Esophagus squamous epithelium (tissue), 5 donors: ENCODE measurements around the gene KCNQ1. TPM values are rescaled to one million over a fixed set of nuclear protein-coding genes. Genes with fewer than 3 reads are reported as not detected.

Experiments
- DNase-seq: peaks from one replicate; lab custom pipeline; 2025; lab: John Stamatoyannopoulos, UW
- H3K27ac ChIP-seq, 4 donors: fragments of 200-600 bp; sonication (generic); one replicate each; pipeline ENCODE4 v1.5.1; 2016 to 2019; ENCODE audit warnings: mild to moderate bottlenecking in 1 of 4
- H3K27me3 ChIP-seq, 4 donors: fragments of 200-600 bp; sonication (generic); 1 replicate in 3 of 4; 2 replicates in 1 of 4; pipeline versions ENCODE4 v1.5.1 to v1.6.0; 2017 to 2021; ENCODE audit warnings: antibody characterized with exemption in 1 of 4
- H3K36me3 ChIP-seq, 3 donors: fragments of 200-600 bp; sonication (generic); one replicate each; pipeline ENCODE4 v1.5.1; 2016 to 2019
- H3K4me1 ChIP-seq, 3 donors: fragments of 200-600 bp; sonication (generic); one replicate each; pipeline ENCODE4 v1.5.1; 2017 to 2019
- H3K4me3 ChIP-seq, 4 donors: fragments of 200-600 bp; sonication (generic); 1 replicate in 3 of 4; 2 replicates in 1 of 4; pipeline ENCODE4 v1.5.1; 2016 to 2019; ENCODE audit warnings: mild to moderate bottlenecking in 2 of 4, moderate library complexity in 1 of 4
- H3K9me3 ChIP-seq, 3 donors: fragments of 200-600 bp; sonication (generic); one replicate each; pipeline ENCODE4 v1.5.1; 2016 to 2019
- POLR2A ChIP-seq, 4 donors: fragments of 450-650 bp; IDR thresholded peaks; one replicate each; pipeline ENCODE4 v1.6.1; 2017; ENCODE audit warnings: antibody characterized with exemption in 4 of 4, mild to moderate bottlenecking in 4 of 4, moderate library complexity in 3 of 4
- WGBS, 2 donors: methylation state at CpG; one replicate each; pipeline ENCODE4 v1.1.5; 2018; 5-methylcytosine and 5-hydroxymethylcytosine counted together
- intact Hi-C: fragments of 100-400 bp; cut with DNase I; formaldehyde crosslinking; loops from one replicate; pipeline ENCODE4 v1.15.0; 2022
- total RNA-seq, 4 donors: library from RNA; depleted of rRNA; stranded (reverse); fragments of >200 nt; gene quantifications; one replicate each; pipeline ENCODE4 v1.1.0, GENCODE V29; 2016
- TF ChIP-seq, protein P1 (sequence below), 6 experiments: fragments of 450-650 bp in 4 of 6; fragments of 200-600 bp in 2 of 6; sonication (generic) in 2 of 6; IDR thresholded peaks; one replicate each; pipeline ENCODE4 v1.5.1; 2016 to 2019; ENCODE audit warnings: antibody characterized with exemption in 6 of 6, mild to moderate bottlenecking in 4 of 6, moderate library complexity in 4 of 6
- donor health status: DM: yes; HTN: yes; CAD: no.

KCNQ1 gene
- total RNA-seq, 4 donors from 2014 or later, result 0.61 to 3.1 (median 0.72) TPM

DNA sequence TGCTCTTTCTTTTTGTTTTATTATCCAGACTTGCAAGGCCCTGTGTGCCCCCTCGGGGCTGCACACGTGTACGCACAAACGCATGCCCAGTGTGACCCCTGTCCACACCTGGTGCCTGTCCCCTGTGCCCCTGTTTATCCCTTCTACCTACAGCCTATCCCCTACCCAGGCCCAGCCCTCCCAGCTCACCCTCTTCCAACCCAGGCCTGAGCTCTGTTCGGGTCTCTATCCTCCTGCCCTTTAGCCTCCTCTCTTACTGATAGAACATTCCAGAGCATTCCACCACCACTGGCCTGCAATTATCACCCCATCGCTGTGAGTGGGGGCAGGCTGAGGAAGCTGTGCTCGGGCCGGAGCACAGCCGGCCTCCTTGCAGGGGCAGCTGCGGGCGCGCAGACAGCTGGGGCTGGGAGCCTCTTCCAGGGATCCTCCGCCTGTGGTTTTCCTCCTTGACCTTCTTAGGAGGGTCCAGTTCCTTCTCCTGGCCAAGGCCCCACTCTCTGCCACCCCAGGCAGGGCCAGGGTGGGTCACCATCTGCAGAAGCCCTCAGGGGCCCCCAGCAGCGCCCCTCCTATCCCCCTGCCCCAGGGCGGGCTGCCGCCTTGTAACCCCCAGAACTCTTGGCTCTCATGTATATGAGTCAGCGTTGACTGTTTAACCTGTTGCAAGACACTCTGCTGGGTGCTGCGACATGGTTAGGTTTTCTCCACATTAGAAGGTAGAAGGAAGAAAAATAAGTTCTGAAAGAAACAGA lies 296.7 kb downstream of the KCNQ1 start:
- TF ChIP-seq, protein P1, sequence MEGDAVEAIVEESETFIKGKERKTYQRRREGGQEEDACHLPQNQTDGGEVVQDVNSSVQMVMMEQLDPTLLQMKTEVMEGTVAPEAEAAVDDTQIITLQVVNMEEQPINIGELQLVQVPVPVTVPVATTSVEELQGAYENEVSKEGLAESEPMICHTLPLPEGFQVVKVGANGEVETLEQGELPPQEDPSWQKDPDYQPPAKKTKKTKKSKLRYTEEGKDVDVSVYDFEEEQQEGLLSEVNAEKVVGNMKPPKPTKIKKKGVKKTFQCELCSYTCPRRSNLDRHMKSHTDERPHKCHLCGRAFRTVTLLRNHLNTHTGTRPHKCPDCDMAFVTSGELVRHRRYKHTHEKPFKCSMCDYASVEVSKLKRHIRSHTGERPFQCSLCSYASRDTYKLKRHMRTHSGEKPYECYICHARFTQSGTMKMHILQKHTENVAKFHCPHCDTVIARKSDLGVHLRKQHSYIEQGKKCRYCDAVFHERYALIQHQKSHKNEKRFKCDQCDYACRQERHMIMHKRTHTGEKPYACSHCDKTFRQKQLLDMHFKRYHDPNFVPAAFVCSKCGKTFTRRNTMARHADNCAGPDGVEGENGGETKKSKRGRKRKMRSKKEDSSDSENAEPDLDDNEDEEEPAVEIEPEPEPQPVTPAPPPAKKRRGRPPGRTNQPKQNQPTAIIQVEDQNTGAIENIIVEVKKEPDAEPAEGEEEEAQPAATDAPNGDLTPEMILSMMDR (IDR thresholded peaks at IDR 0.05), result no peak
- TF ChIP-seq POLR2A (IDR thresholded peaks at IDR 0.05), result no peak
- Histone ChIP-seq H3K27me3 (no peaks in the 10 kb centered on the region), H3K4me1 (peaks cover 0 to 18% (median 0%) of the 10 kb centered on the region in 3 donors), H3K9me3 (no peaks in the 10 kb centered on the region), H3K36me3 (no peaks in the 10 kb centered on the region), H3K27ac (peak overlapping the region in 3 of 4 donors; percentile 50 to 65 (median 60)), H3K4me3 (peak overlapping the region in 1 of 4 donors; percentile 6)
- no peak for DNase-seq
- 55 to 65% methylated on average over 8 to 15 of the region's 18 CpGs for WGBS, 2 donors
- intact Hi-C loops, result no loop called here

DNA sequence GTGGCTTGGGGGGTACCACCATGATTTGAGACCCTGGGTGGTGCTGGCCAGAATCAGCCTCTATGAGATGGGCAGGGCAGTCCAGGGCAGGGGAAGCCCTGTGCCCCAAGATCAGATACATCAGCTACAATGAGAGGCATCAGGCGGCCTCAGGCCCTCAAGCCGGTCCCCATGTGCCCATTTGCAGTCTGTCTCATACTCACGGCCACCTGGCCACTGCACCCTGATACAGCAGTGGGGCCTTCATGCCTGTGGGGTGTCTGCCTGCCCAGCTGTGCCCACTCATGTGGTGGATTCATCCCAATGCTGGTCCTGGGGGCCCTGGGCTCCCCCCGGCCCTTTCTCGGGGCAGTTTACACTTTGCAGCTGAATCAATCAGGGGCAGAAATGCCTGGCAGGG lies 297.4 kb downstream of the KCNQ1 start:
- Histone ChIP-seq H3K9me3 (no peaks in the 10 kb centered on the region), H3K4me3 (no peak overlapping the region), H3K27ac (peak overlapping the region in 3 of 4 donors; percentile 50 to 65 (median 60)), H3K27me3 (no peaks in the 10 kb centered on the region), H3K4me1 (peaks cover 0 to 18% (median 0%) of the 10 kb centered on the region in 3 donors), H3K36me3 (no peaks in the 10 kb centered on the region)
- intact Hi-C loops, result no loop called here
- WGBS, 2 donors, result 100% methylated on average over 1 of the region's 5 CpGs; no CpG with 5 or more reads in 1 of the 2 donors
- TF ChIP-seq POLR2A (IDR thresholded peaks at IDR 0.05), result no peak
- TF ChIP-seq, protein P1 (IDR thresholded peaks at IDR 0.05), result no peak
- DNase-seq, result no peak

DNA sequence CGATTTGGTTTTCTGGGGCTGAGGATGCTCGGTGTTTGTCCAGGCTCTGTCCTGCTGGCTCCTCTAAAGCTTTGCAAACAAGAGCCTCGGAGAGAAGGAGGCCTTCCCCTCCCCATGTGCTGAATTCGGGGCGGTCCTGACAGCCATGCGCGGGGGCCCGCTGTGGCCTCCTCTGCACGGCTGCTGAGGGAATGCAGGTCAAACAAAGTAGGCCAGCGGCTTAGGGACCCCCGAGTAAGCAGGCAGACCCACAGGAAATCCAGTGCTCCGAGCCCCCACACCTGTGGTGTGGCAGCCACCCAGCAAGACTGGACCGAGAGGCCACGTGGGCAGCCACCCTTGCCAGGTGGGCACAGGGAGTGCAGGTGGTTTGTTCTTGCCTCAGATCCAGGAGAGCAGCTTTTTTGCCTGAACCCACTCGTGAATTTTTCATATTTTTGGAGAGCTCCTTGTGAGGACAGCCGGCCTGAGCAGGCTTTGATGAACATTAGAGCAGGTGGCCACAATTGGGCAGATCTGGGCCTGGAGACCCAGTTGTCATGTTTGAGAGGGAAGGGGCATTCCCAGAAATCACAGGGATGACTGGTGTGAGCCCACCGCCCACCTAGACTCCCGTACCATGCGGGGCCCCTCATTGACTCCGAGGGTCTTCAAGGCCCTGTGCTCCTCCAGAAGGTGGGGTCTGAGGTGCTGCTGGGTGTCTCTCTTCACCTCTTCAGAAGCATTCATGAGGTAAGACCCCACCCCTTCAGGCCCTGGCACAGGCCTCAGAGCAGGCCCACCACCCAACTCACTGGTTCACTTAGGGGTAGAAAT lies 298.0 kb downstream of the KCNQ1 start:
- intact Hi-C loops, result no loop called here
- DNase-seq, result no peak
- TF ChIP-seq, protein P1 (IDR thresholded peaks at IDR 0.05), result no peak
- no peak for TF ChIP-seq POLR2A (IDR thresholded peaks at IDR 0.05)

DNA sequence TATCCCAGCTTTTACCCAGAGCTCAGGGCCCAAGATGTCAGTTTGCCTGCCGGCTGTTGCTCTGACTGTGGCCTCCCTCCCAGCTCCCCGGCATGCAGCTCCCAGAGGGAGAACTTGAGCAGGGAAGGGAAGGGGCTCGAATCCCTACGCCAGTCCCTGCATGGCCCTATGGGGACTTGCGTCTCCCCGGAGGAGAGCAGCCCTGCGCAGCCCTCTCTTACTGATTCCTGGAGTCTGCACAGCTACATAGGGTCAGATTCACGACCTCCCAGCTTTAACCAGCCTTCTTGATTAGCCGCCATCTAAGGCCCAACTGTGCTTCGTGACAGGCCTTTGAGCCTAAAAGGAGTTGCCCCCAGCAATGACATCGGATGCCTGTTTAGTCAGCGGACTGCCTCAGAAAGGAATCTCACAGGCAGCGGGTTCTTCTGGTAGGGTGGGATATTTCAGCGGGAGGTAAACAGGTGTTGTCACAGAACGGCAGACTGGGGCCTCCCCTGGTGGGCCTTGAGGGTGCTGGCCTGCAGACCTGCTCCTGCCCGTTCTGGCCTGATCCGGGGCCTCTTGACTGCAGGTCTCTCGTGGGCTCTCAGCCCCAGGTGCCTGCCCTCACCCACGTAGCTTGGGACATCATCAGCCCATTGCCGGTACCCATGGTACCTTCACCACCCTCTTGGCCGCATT lies 298.8 kb downstream of the KCNQ1 start:
- Histone ChIP-seq H3K9me3 (no peaks in the 10 kb centered on the region), H3K36me3 (no peaks in the 10 kb centered on the region), H3K4me3 (no peak overlapping the region), H3K4me1 (peaks cover 0 to 18% (median 0%) of the 10 kb centered on the region in 3 donors), H3K27me3 (no peaks in the 10 kb centered on the region), H3K27ac (no peak overlapping the region)
- intact Hi-C loops, result no loop called here
- DNase-seq, result no peak
- WGBS, 2 donors, result 76 to 90% methylated on average over 7 to 9 of the region's 21 CpGs
- TF ChIP-seq POLR2A (IDR thresholded peaks at IDR 0.05), result no peak
- TF ChIP-seq, protein P1 (IDR thresholded peaks at IDR 0.05), result no peak

More for the DNA sequence above, 298.0 kb downstream of the KCNQ1 start:
- Histone ChIP-seq H3K4me3 (no peak overlapping the region), H3K9me3 (no peaks in the 10 kb centered on the region), H3K36me3 (no peaks in the 10 kb centered on the region), H3K4me1 (peaks cover 0 to 18% (median 0%) of the 10 kb centered on the region in 3 donors), H3K27ac (peak overlapping the region in 1 of 4 donors; percentile 50), H3K27me3 (no peaks in the 10 kb centered on the region)
- WGBS, 2 donors, result 91 to 100% methylated on average over 3 to 4 of the region's 20 CpGs
